Measurements from ENCODE around the gene MICALL2. TPM values are rescaled to one million over a fixed set of nuclear protein-coding genes. Genes with fewer than 3 reads are reported as not detected.

Gene MICALL2
- total and polyA plus RNA-seq, 2 donors (not counting 1 experiment from before 2014, with no cell fraction given), result 11.7 to 60.1 TPM

- Histone ChIP-seq H3K9me3 (ENCODE audit: control insufficient read depth, insufficient read depth, low read depth, low read length) (no peaks in the 10 kb centered on the region), H3K4me2 (ENCODE audit: extremely low read depth, insufficient read depth, low read length) (peak overlapping the region; percentile 87), H3K79me2 (ENCODE audit: control insufficient read depth, insufficient read depth, low read length) (peaks cover 61% of the 10 kb centered on the region), H3K27ac (ENCODE audit: insufficient read depth, low read length) (peak overlapping the region; percentile 95), H3K36me3 (ENCODE audit: control insufficient read depth, insufficient read depth, low read length) (no peaks in the 10 kb centered on the region), H2AFZ (ENCODE audit: low read length) (no peak overlapping the region), H3K9ac (ENCODE audit: insufficient read depth, low read length) (no peak overlapping the region), H3K4me3 (replicated peaks in 1 of 4; ENCODE audit: control extremely low read depth in 1 of 4, insufficient read depth in 1 of 4, low read depth in 3 of 4, low read length in 4 of 4) (peak overlapping the region; percentile 76 to 94 (median 84)), H3K4me1 (ENCODE audit: control insufficient read depth, extremely low read depth, insufficient read depth, low read length) (peaks cover 33% of the 10 kb centered on the region), H3K27me3 (ENCODE audit: control insufficient read depth, insufficient read depth, low read length) (no peaks in the 10 kb centered on the region), H4K20me1 (ENCODE audit: control insufficient read depth, extremely low read depth, insufficient read depth, low read length) (no peaks in the 10 kb centered on the region)
- no peak for DNase-seq (ENCODE audit: low read depth in 2 of 2)
- no peak for TF ChIP-seq CTCF (conservative IDR thresholded peaks at IDR 0.05 in 1 of 2, IDR thresholded peaks at IDR 0.05 in 1 of 2; ENCODE audit: low read depth in 1 of 2, low read length in 2 of 2)
- TF ChIP-seq EZH2 (IDR thresholded peaks at IDR 0.05; ENCODE audit: low read length, missing control alignments), result no peak
Measured at GRCh38 chr7:1457059-1457948, 2.0 kb downstream of the MICALL2 start.

- peaks cover 2% of the 10 kb centered on the region for H3K36me3 ChIP-seq (ENCODE audit: control insufficient read depth, insufficient read depth, low read length)
- TF ChIP-seq CTCF (conservative IDR thresholded peaks at IDR 0.05 in 1 of 2, IDR thresholded peaks at IDR 0.05 in 1 of 2; ENCODE audit: low read depth in 1 of 2, low read length in 2 of 2) (no peak), EZH2 (IDR thresholded peaks at IDR 0.05; ENCODE audit: low read length, missing control alignments) (no peak)
- H3K9me3 ChIP-seq (ENCODE audit: control insufficient read depth, insufficient read depth, low read depth, low read length), result no peaks in the 10 kb centered on the region
- no peaks in the 10 kb centered on the region for H4K20me1 ChIP-seq (ENCODE audit: control insufficient read depth, extremely low read depth, insufficient read depth, low read length)
- H3K4me2 ChIP-seq (ENCODE audit: extremely low read depth, insufficient read depth, low read length), result no peak overlapping the region
- H3K27me3 ChIP-seq (ENCODE audit: control insufficient read depth, insufficient read depth, low read length), result no peaks in the 10 kb centered on the region
- H2AFZ ChIP-seq (ENCODE audit: low read length), result no peak overlapping the region
- H3K27ac ChIP-seq (ENCODE audit: insufficient read depth, low read length), result peak overlapping the region; percentile 5
- no peak overlapping the region for H3K9ac ChIP-seq (ENCODE audit: insufficient read depth, low read length)
- peaks cover 72% of the 10 kb centered on the region for H3K79me2 ChIP-seq (ENCODE audit: control insufficient read depth, insufficient read depth, low read length)
- no peak for DNase-seq (ENCODE audit: low read depth in 2 of 2)
- peak overlapping the region in 1 of 4 experiments; percentile 10 for H3K4me3 ChIP-seq (replicated peaks in 1 of 4; ENCODE audit: control extremely low read depth in 1 of 4, insufficient read depth in 1 of 4, low read depth in 3 of 4, low read length in 4 of 4)
- peaks cover 30% of the 10 kb centered on the region for H3K4me1 ChIP-seq (ENCODE audit: control insufficient read depth, extremely low read depth, insufficient read depth, low read length)
Measured at GRCh38 chr7:1455955-1456354, 3.3 kb downstream of the MICALL2 start.

GRCh38 chr7:1455241-1455939, 3.9 kb downstream of the MICALL2 start:
- peak overlapping the region; percentile 66 for H3K4me2 ChIP-seq (ENCODE audit: extremely low read depth, insufficient read depth, low read length)
- DNase-seq (ENCODE audit: low read depth in 2 of 2), result no peak
- peaks cover 27% of the 10 kb centered on the region for H3K4me1 ChIP-seq (ENCODE audit: control insufficient read depth, extremely low read depth, insufficient read depth, low read length)
- H3K4me3 ChIP-seq (replicated peaks in 1 of 4; ENCODE audit: control extremely low read depth in 1 of 4, insufficient read depth in 1 of 4, low read depth in 3 of 4, low read length in 4 of 4), result peak overlapping the region in 1 of 4 experiments; percentile 47
- TF ChIP-seq EZH2 (IDR thresholded peaks at IDR 0.05; ENCODE audit: low read length, missing control alignments) (no peak), CTCF (conservative IDR thresholded peaks at IDR 0.05 in 1 of 2, IDR thresholded peaks at IDR 0.05 in 1 of 2; ENCODE audit: low read depth in 1 of 2, low read length in 2 of 2) (no peak)
- no peak overlapping the region for H3K9ac ChIP-seq (ENCODE audit: insufficient read depth, low read length)
- H4K20me1 ChIP-seq (ENCODE audit: control insufficient read depth, extremely low read depth, insufficient read depth, low read length), result no peaks in the 10 kb centered on the region
- peaks cover 76% of the 10 kb centered on the region for H3K79me2 ChIP-seq (ENCODE audit: control insufficient read depth, insufficient read depth, low read length)
- no peaks in the 10 kb centered on the region for H3K9me3 ChIP-seq (ENCODE audit: control insufficient read depth, insufficient read depth, low read depth, low read length)
- H2AFZ ChIP-seq (ENCODE audit: low read length), result no peak overlapping the region
- no peaks in the 10 kb centered on the region for H3K27me3 ChIP-seq (ENCODE audit: control insufficient read depth, insufficient read depth, low read length)
- peaks cover 2% of the 10 kb centered on the region for H3K36me3 ChIP-seq (ENCODE audit: control insufficient read depth, insufficient read depth, low read length)
- H3K27ac ChIP-seq (ENCODE audit: insufficient read depth, low read length), result peak overlapping the region; percentile 5

Data from fibroblast of lung (primary cell).